Fibroblast of lung (primary cell): ENCODE data around the gene HSP90AB1. TPM values are rescaled to one million over a fixed set of nuclear protein-coding genes. Genes with fewer than 3 reads are reported as not detected.

Experiments used
- DNase-seq, 2 donors: peaks; one replicate each; pipeline versions ENCODE4 v3.0.0 to v3.0.0-alpha.2; 2010; ENCODE audit warnings: low read depth in 2 of 2
- H2AFZ ChIP-seq: 2 replicates; pipeline ENCODE4 v1.5.1; 2012; ENCODE audit warnings: low read length, control low read depth, inconsistent platforms
- H3K27ac ChIP-seq: 2 replicates; pipeline ENCODE4 v1.5.1; 2011; ENCODE audit warnings: low read length, control low read depth; ENCODE audit not compliant: insufficient read depth
- H3K27me3 ChIP-seq: 2 replicates; pipeline ENCODE4 v1.5.1; 2011; ENCODE audit warnings: mild to moderate bottlenecking, low read length; ENCODE audit not compliant: control insufficient read depth, insufficient read depth
- H3K36me3 ChIP-seq: 2 replicates; pipeline ENCODE4 v1.5.1; 2011; ENCODE audit warnings: low read length; ENCODE audit not compliant: control insufficient read depth, insufficient read depth
- H3K4me1 ChIP-seq: 2 replicates; pipeline ENCODE4 v1.5.1; 2011; ENCODE audit warnings: low read length; ENCODE audit not compliant: control insufficient read depth, insufficient read depth; ENCODE audit errors: extremely low read depth
- H3K4me2 ChIP-seq: 2 replicates; pipeline ENCODE4 v1.5.1; 2011; ENCODE audit warnings: low read length, control low read depth; ENCODE audit not compliant: insufficient read depth; ENCODE audit errors: extremely low read depth
- H3K4me3 ChIP-seq, 4 experiments: fragments of 200-600 bp in 1 of 4; sonication (generic) in 1 of 4; replicated peaks in 1 of 4; 2 replicates each; pipeline ENCODE4 v1.5.1; 2011 to 2016; ENCODE audit warnings: low read length in 4 of 4, low read depth in 3 of 4, mild to moderate bottlenecking in 3 of 4, control low read depth in 2 of 4, inconsistent platforms in 1 of 4, mixed read lengths in 1 of 4; ENCODE audit not compliant: insufficient read depth in 1 of 4; ENCODE audit errors: control extremely low read depth in 1 of 4
- H3K79me2 ChIP-seq: 2 replicates; pipeline ENCODE4 v1.5.1; 2012; ENCODE audit warnings: mild to moderate bottlenecking, low read length, inconsistent platforms; ENCODE audit not compliant: control insufficient read depth, insufficient read depth
- H3K9ac ChIP-seq: 2 replicates; pipeline ENCODE4 v1.5.1; 2011; ENCODE audit warnings: mild to moderate bottlenecking, low read length, control low read depth; ENCODE audit not compliant: insufficient read depth
- H3K9me3 ChIP-seq: 2 replicates; pipeline ENCODE4 v1.5.1; 2012; ENCODE audit warnings: low read depth, low read length; ENCODE audit not compliant: control insufficient read depth, insufficient read depth
- H4K20me1 ChIP-seq: 2 replicates; pipeline ENCODE4 v1.5.1; 2011; ENCODE audit warnings: low read length; ENCODE audit not compliant: control insufficient read depth, insufficient read depth; ENCODE audit errors: extremely low read depth
- EZH2 ChIP-seq: IDR thresholded peaks from 2 replicates; pipeline ENCODE4 v1.5.1; 2012; ENCODE audit warnings: low read length, control low read depth, mild to moderate bottlenecking; ENCODE audit errors: missing control alignments
- polyA plus RNA-seq, 2 donors: library from polyadenylated mRNA; depleted of rRNA in 1 of 2; stranded (reverse) in 1 of 2; unstranded in 1 of 2; fragments of >200 nt; gene quantifications; 2 replicates each; pipeline ENCODE4 v1.2.1, GENCODE V29; 2011 to 2012; ENCODE audit warnings: missing spikeins in 1 of 2
- total RNA-seq: library from RNA; depleted of rRNA; stranded (reverse); fragments of >200 nt; gene quantifications from 2 replicates; pipeline ENCODE4 v1.2.1, GENCODE V29; 2014
- TF ChIP-seq, protein P1 (sequence below), 2 donors: IDR thresholded peaks in 1 of 2; conservative IDR thresholded peaks in 1 of 2; 1 replicate in 1 of 2; 2 replicates in 1 of 2; pipeline ENCODE4 v1.5.1; 2011 to 2012; ENCODE audit warnings: low read length in 2 of 2, control low read depth in 1 of 2, inconsistent platforms in 1 of 2, low read depth in 1 of 2, mild to moderate bottlenecking in 1 of 2

HSP90AB1 gene
- total and polyA plus RNA-seq, 2 donors (not counting 1 experiment from before 2014, with no cell fraction given) = 452 to 775 TPM

DNA sequence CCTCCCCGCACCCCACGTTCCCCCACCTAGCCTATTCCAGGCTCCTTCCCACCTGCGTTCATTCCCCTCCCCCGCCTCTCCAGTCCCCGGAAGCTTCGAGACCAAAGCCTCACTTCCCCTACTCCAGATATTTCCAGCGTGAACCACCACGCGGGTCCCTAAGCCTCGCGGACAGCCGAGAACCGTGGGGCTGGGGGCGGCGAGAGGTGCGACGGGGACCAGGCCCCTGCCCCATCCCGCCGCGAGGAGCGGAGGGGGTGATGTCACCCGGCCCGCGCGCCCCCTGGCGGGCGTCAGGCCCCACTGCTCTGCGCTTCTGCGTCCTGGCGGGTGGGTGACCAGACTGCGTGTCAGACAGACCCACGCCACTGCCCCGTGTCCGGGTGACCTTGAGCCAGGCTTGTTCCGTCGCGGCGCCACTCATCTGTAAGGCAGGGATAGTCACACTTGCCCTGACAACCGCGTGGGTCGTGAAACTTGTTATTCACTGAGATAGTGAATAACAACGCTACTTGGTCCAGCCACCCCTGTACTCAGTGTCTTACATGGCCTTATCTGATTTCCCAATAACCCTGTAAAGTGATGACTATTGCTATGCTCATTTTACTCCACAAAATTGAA is 9.0 kb upstream of the HSP90AB1 start:
- peak overlapping the region; percentile 83 for H3K9ac ChIP-seq
- H3K4me1 ChIP-seq = peaks cover 18% of the 10 kb centered on the region
- TF ChIP-seq, protein P1, sequence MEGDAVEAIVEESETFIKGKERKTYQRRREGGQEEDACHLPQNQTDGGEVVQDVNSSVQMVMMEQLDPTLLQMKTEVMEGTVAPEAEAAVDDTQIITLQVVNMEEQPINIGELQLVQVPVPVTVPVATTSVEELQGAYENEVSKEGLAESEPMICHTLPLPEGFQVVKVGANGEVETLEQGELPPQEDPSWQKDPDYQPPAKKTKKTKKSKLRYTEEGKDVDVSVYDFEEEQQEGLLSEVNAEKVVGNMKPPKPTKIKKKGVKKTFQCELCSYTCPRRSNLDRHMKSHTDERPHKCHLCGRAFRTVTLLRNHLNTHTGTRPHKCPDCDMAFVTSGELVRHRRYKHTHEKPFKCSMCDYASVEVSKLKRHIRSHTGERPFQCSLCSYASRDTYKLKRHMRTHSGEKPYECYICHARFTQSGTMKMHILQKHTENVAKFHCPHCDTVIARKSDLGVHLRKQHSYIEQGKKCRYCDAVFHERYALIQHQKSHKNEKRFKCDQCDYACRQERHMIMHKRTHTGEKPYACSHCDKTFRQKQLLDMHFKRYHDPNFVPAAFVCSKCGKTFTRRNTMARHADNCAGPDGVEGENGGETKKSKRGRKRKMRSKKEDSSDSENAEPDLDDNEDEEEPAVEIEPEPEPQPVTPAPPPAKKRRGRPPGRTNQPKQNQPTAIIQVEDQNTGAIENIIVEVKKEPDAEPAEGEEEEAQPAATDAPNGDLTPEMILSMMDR (conservative IDR thresholded peaks at IDR 0.05 in 1 of 2, IDR thresholded peaks at IDR 0.05 in 1 of 2; ENCODE audit: low read depth in 1 of 2, low read length in 2 of 2) = peak; percentile 76 to 82
- no peak for TF ChIP-seq EZH2
- H3K27me3 ChIP-seq = no peaks in the 10 kb centered on the region
- H3K27ac ChIP-seq = peak overlapping the region; percentile 83
- H3K9me3 ChIP-seq = no peaks in the 10 kb centered on the region
- no peaks in the 10 kb centered on the region for H3K79me2 ChIP-seq
- peak; percentile 58 to 62 for DNase-seq
- H3K36me3 ChIP-seq = peaks cover 1% of the 10 kb centered on the region
- peak overlapping the region; percentile 78 for H2AFZ ChIP-seq
- H4K20me1 ChIP-seq = no peaks in the 10 kb centered on the region
- peak overlapping the region; percentile 87 for H3K4me2 ChIP-seq
- peak overlapping the region; percentile 52 to 73 (median 57) for H3K4me3 ChIP-seq

DNA sequence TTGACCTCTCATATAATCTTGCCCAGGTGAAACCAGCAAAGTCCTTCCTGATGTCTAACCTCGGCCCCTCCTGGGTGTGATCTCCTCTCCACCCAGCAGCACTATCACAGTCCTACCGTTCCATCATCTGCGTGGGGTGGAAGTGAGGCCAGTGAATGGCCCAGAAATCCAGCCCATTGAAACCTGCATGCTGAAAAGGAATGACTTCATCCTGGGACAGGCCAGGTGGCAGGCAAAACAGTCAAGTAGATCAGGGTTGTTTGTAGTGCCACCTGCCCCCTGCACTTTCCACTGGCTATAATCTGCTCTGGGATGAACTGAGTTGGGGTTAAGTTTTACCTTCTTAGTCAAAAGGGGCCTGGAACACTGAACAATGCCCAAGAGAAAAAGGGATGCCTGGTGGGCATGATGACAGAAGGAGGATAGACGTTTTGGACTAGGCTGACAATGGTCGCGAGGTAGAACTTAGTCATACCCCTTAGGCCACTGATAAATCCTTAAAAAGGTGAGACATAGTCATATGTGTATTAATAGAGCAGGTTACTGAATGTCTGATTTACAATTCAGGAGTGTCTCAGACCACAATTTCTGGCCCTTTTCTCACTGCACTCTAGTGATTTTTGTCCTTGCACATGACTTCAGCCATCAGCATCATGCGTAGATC is 8.1 kb upstream of the HSP90AB1 start:
- Histone ChIP-seq H3K79me2 (no peaks in the 10 kb centered on the region), H3K4me1 (peaks cover 16% of the 10 kb centered on the region), H3K27me3 (no peaks in the 10 kb centered on the region), H2AFZ (no peak overlapping the region), H3K27ac (no peak overlapping the region), H4K20me1 (no peaks in the 10 kb centered on the region), H3K9me3 (no peaks in the 10 kb centered on the region), H3K4me2 (no peak overlapping the region), H3K4me3 (no peak overlapping the region), H3K36me3 (no peaks in the 10 kb centered on the region), H3K9ac (no peak overlapping the region)
- no peak for DNase-seq
- TF ChIP-seq, protein P1 (conservative IDR thresholded peaks at IDR 0.05 in 1 of 2, IDR thresholded peaks at IDR 0.05 in 1 of 2; ENCODE audit: low read depth in 1 of 2, low read length in 2 of 2) = peak in 1 of 2 donors; percentile 9
- TF ChIP-seq EZH2 = no peak

DNA sequence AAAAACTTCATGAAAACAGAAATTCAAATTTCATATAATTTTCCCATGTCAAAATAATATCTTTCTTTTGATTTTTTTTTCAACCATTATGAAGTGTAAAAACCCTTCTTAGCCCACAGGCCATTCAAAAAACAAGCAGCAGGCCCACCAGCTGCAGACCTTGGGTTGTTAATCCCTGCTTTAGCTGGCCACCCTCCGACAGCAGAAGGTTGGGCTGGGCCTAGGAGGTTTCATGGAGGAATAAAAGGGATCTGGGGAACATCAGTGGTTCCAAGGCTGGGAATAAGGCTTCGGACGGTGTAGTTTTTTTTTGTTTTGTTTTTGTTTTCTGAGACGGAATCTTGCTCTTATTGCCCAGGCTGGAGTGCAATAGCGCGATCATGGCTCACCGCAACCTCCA is 3.6 kb upstream of the HSP90AB1 start:
- DNase-seq = no peak
- TF ChIP-seq, protein P1 (conservative IDR thresholded peaks at IDR 0.05 in 1 of 2, IDR thresholded peaks at IDR 0.05 in 1 of 2; ENCODE audit: low read depth in 1 of 2, low read length in 2 of 2) = no peak
- no peak for TF ChIP-seq EZH2
- Histone ChIP-seq H3K79me2 (peaks cover 15% of the 10 kb centered on the region), H3K27ac (no peak overlapping the region), H3K36me3 (no peaks in the 10 kb centered on the region), H4K20me1 (no peaks in the 10 kb centered on the region), H3K4me3 (no peak overlapping the region), H3K9ac (no peak overlapping the region), H3K4me2 (no peak overlapping the region), H3K9me3 (no peaks in the 10 kb centered on the region), H3K27me3 (no peaks in the 10 kb centered on the region), H3K4me1 (peaks cover 4% of the 10 kb centered on the region), H2AFZ (no peak overlapping the region)
